Neutrophil (primary cell): ENCODE measurements around the gene TTC39C.

Source experiments
- H3K27ac ChIP-seq: fragments of 200-600 bp; sonication (generic); 2 replicates; pipeline ENCODE4 v1.5.1; 2016; ENCODE audit warnings: mild to moderate bottlenecking, moderate library complexity
- H3K27me3 ChIP-seq: fragments of 200-600 bp; sonication (generic); 2 replicates; pipeline ENCODE4 v1.6.0; 2016; ENCODE audit warnings: mild to moderate bottlenecking
- H3K36me3 ChIP-seq: fragments of 200-600 bp; sonication (generic); 2 replicates; pipeline ENCODE4 v1.5.1; 2017
- H3K4me1 ChIP-seq, 2 experiments: fragments of 200-600 bp in 1 of 2; sonication (generic) in 1 of 2; 1 replicate in 1 of 2; 2 replicates in 1 of 2; pipeline versions ENCODE4 v1.5.1 to v1.6.1; 2013 to 2016; ENCODE audit warnings: low read depth in 1 of 2, low read length in 1 of 2, mild to moderate bottlenecking in 1 of 2, moderate library complexity in 1 of 2; ENCODE audit not compliant: control insufficient read depth in 1 of 2, insufficient read depth in 1 of 2
- H3K4me3 ChIP-seq, 2 experiments: fragments of 200-600 bp in 1 of 2; sonication (generic) in 1 of 2; 1 replicate in 1 of 2; 2 replicates in 1 of 2; pipeline ENCODE4 v1.5.1; 2013 to 2016; ENCODE audit warnings: low read depth in 1 of 2, low read length in 1 of 2, mild to moderate bottlenecking in 1 of 2, moderate library complexity in 1 of 2
- H3K9me3 ChIP-seq: fragments of 200-600 bp; sonication (generic); 2 replicates; pipeline ENCODE4 v1.5.1; 2016
- CTCF ChIP-seq: fragments of 200-600 bp; sonication (generic); IDR thresholded peaks from 2 replicates; pipeline ENCODE4 v1.5.1; 2016; ENCODE audit warnings: antibody characterized with exemption

TTC39C gene

GRCh38 chr18:23977719-23978483 is 36.7 kb upstream of the TTC39C start:
- Histone ChIP-seq H3K27ac (no peak overlapping the region), H3K27me3 (no peaks in the 10 kb centered on the region), H3K36me3 (no peaks in the 10 kb centered on the region), H3K4me1 (peaks cover 21 to 23% of the 10 kb centered on the region in 2 experiments), H3K4me3 (no peak overlapping the region), H3K9me3 (no peaks in the 10 kb centered on the region)
- no peak for TF ChIP-seq CTCF

- Histone ChIP-seq H3K36me3 (no peaks in the 10 kb centered on the region), H3K9me3 (no peaks in the 10 kb centered on the region), H3K27ac (no peak overlapping the region), H3K4me3 (no peak overlapping the region), H3K4me1 (peaks cover 21 to 23% of the 10 kb centered on the region in 2 experiments), H3K27me3 (no peaks in the 10 kb centered on the region)
- no peak for TF ChIP-seq CTCF
These were observed 33.1 kb upstream of the TTC39C start for GRCh38 chr18:23981369-23981980.

- H3K27me3 ChIP-seq, result no peaks in the 10 kb centered on the region
- no peaks in the 10 kb centered on the region for H3K36me3 ChIP-seq
- H3K4me3 ChIP-seq, result no peak overlapping the region
- peaks cover 21 to 23% of the 10 kb centered on the region in 2 experiments for H3K4me1 ChIP-seq
- no peak overlapping the region for H3K27ac ChIP-seq
- no peak for TF ChIP-seq CTCF
- H3K9me3 ChIP-seq, result no peaks in the 10 kb centered on the region
These were observed 32.1 kb upstream of the TTC39C start for GRCh38 chr18:23982155-23983079.

- no peak for TF ChIP-seq CTCF
- Histone ChIP-seq H3K9me3 (no peaks in the 10 kb centered on the region), H3K4me1 (peaks cover 16% of the 10 kb centered on the region in 2 experiments), H3K4me3 (no peak overlapping the region), H3K36me3 (no peaks in the 10 kb centered on the region), H3K27ac (no peak overlapping the region), H3K27me3 (no peaks in the 10 kb centered on the region)
These were observed 31.4 kb upstream of the TTC39C start for GRCh38 chr18:23983112-23983511.

- H3K36me3 ChIP-seq, result no peaks in the 10 kb centered on the region
- H3K4me1 ChIP-seq, result peaks cover under 1 to 2% of the 10 kb centered on the region in 2 experiments
- TF ChIP-seq CTCF, result no peak
- no peak overlapping the region for H3K27ac ChIP-seq
- no peaks in the 10 kb centered on the region for H3K27me3 ChIP-seq
- no peaks in the 10 kb centered on the region for H3K9me3 ChIP-seq
- H3K4me3 ChIP-seq, result no peak overlapping the region
These were observed 27.8 kb upstream of the TTC39C start for GRCh38 chr18:23986600-23987359.
